Prostate gland (tissue), 2 donors: ENCODE measurements around the gene TFG. TPM values are rescaled to one million over a fixed set of nuclear protein-coding genes. Genes with fewer than 3 reads are reported as not detected.

Source experiments
- DNase-seq: peaks from one replicate; pipeline ENCODE4 v3.0.0-alpha.2; 2019; ENCODE audit warnings: low spot score
- H3K27ac ChIP-seq, 2 donors: fragments of 200-600 bp; sonication (generic); 2 replicates each; pipeline ENCODE4 v1.5.1; 2017 to 2019
- H3K27me3 ChIP-seq: fragments of 200-600 bp; sonication (generic); replicated peaks from 2 replicates; pipeline ENCODE4 v1.5.1; 2019; ENCODE audit not compliant: insufficient read depth
- H3K36me3 ChIP-seq, 2 donors: fragments of 200-600 bp; sonication (generic); 1 replicate in 1 of 2; 2 replicates in 1 of 2; pipeline versions ENCODE4 v1.5.1 to v1.8.1; 2017 to 2019
- H3K4me1 ChIP-seq: fragments of 200-600 bp; sonication (generic); replicated peaks from 2 replicates; pipeline ENCODE4 v1.5.1; 2019
- H3K4me3 ChIP-seq, 2 donors: fragments of 200-600 bp; sonication (generic); 2 replicates each; pipeline ENCODE4 v1.5.1; 2017 to 2019
- H3K9me3 ChIP-seq: fragments of 200-600 bp; sonication (generic); 2 replicates; pipeline ENCODE4 v1.5.1; 2017
- CTCF ChIP-seq, 4 experiments: fragments of 200-600 bp in 2 of 4; fragments of 450-650 bp in 2 of 4; sonication (generic) in 2 of 4; IDR thresholded peaks; 1 replicate in 3 of 4; 2 replicates in 1 of 4; pipeline ENCODE4 v1.5.1; 2016 to 2019; ENCODE audit warnings: antibody characterized with exemption in 4 of 4, mild to moderate bottlenecking in 2 of 4, moderate library complexity in 2 of 4
- POLR2A ChIP-seq: fragments of 450-650 bp; IDR thresholded peaks from one replicate; pipeline ENCODE4 v1.6.1; 2016; ENCODE audit warnings: antibody characterized with exemption, mild to moderate bottlenecking
- POLR2AphosphoS5 ChIP-seq: sonication (generic); formaldehyde crosslinking; IDR thresholded peaks from one replicate; pipeline ENCODE4 v1.6.1; 2017; ENCODE audit warnings: antibody characterized with exemption
- WGBS: methylation state at CpG from one replicate; pipeline ENCODE4 v1.1.5; 2018; 5-methylcytosine and 5-hydroxymethylcytosine counted together
- intact Hi-C: fragments of 100-400 bp; cut with DNase I; formaldehyde crosslinking; loops from one replicate; pipeline ENCODE4 v1.14.2; 2022
- total RNA-seq, 2 donors: library from RNA; depleted of rRNA; stranded (reverse); fragments of >200 nt; gene quantifications; one replicate each; pipeline ENCODE4 v1.1.0, GENCODE V29; 2016

The TFG gene
- total RNA-seq, 2 donors from 2014 or later, result 80.6 to 81.5 TPM

- WGBS, result 87% methylated on average over 2 of the region's 2 CpGs
- H3K4me1 ChIP-seq, result no peaks in the 10 kb centered on the region
- intact Hi-C loops, result no loop called here
Observed at GRCh38 chr3:100766069-100766468, 56.8 kb downstream of the TFG start.

GRCh38 chr3:100769693-100770092, 60.4 kb downstream of the TFG start:
- Histone ChIP-seq H3K27me3 (no peaks in the 10 kb centered on the region), H3K4me1 (no peaks in the 10 kb centered on the region), H3K27ac (no peak overlapping the region), H3K36me3 (no peaks in the 10 kb centered on the region), H3K9me3 (no peaks in the 10 kb centered on the region), H3K4me3 (no peak overlapping the region)
- DNase-seq, result no peak
- intact Hi-C loops, result no loop called here
- WGBS, result 79% methylated on average over 3 of the region's 3 CpGs
- TF ChIP-seq POLR2AphosphoS5 (no peak), CTCF (IDR thresholded peaks at IDR 0.05) (no peak), POLR2A (no peak)

More at GRCh38 chr3:100766069-100766468, 56.8 kb downstream of the TFG start:
- no peaks in the 10 kb centered on the region for H3K9me3 ChIP-seq
- H3K36me3 ChIP-seq, result no peaks in the 10 kb centered on the region
- TF ChIP-seq POLR2AphosphoS5 (no peak), CTCF (IDR thresholded peaks at IDR 0.05) (no peak), POLR2A (no peak)
- H3K27ac ChIP-seq, result no peak overlapping the region
- DNase-seq, result no peak
- no peak overlapping the region for H3K4me3 ChIP-seq
- no peaks in the 10 kb centered on the region for H3K27me3 ChIP-seq

- Histone ChIP-seq H3K9me3 (no peaks in the 10 kb centered on the region), H3K4me3 (no peak overlapping the region), H3K27me3 (no peaks in the 10 kb centered on the region), H3K36me3 (no peaks in the 10 kb centered on the region), H3K4me1 (no peaks in the 10 kb centered on the region), H3K27ac (no peak overlapping the region)
- 88% methylated on average over 3 of the region's 3 CpGs for WGBS
- TF ChIP-seq CTCF (IDR thresholded peaks at IDR 0.05), result no peak
- TF ChIP-seq POLR2A, result no peak
- no peak for TF ChIP-seq POLR2AphosphoS5
- intact Hi-C loops, result no loop called here
- DNase-seq, result no peak
Observed at GRCh38 chr3:100775226-100775625, 65.9 kb downstream of the TFG start.

GRCh38 chr3:100775669-100776068, 66.4 kb downstream of the TFG start:
- TF ChIP-seq POLR2A, result no peak
- no peak for TF ChIP-seq CTCF (IDR thresholded peaks at IDR 0.05)
- TF ChIP-seq POLR2AphosphoS5, result no peak
- Histone ChIP-seq H3K27ac (no peak overlapping the region), H3K4me1 (no peaks in the 10 kb centered on the region), H3K9me3 (no peaks in the 10 kb centered on the region), H3K36me3 (no peaks in the 10 kb centered on the region), H3K27me3 (no peaks in the 10 kb centered on the region), H3K4me3 (no peak overlapping the region)
- intact Hi-C loops, result no loop called here
- no peak for DNase-seq

GRCh38 chr3:100776097-100776729, 66.9 kb downstream of the TFG start:
- Histone ChIP-seq H3K4me1 (no peaks in the 10 kb centered on the region), H3K27me3 (no peaks in the 10 kb centered on the region), H3K36me3 (no peaks in the 10 kb centered on the region), H3K27ac (no peak overlapping the region), H3K9me3 (no peaks in the 10 kb centered on the region), H3K4me3 (no peak overlapping the region)
- no peak for TF ChIP-seq POLR2AphosphoS5
- no peak for TF ChIP-seq POLR2A
- no peak for TF ChIP-seq CTCF (IDR thresholded peaks at IDR 0.05)
- 88% methylated on average over 2 of the region's 2 CpGs for WGBS
- no peak for DNase-seq
- intact Hi-C loops, result no loop called here
